ENCODE results near the gene TTC8. TPM values are rescaled to one million over a fixed set of nuclear protein-coding genes. Genes with fewer than 3 reads are reported as not detected.

TTC8 gene
- total RNA-seq, 1 donor from 2014 or later, result 29.2 TPM

GRCh38 chr14:88791252-88791621 is 33.2 kb upstream of the TTC8 start:
- Mint-ChIP-seq H3K4me1 (ENCODE audit: unreplicated experiment) (peaks cover 5% of the 10 kb centered on the region), H3K4me3 (peak overlapping the region; percentile 85), H3K9me3 (no peaks in the 10 kb centered on the region), H3K36me3 (no peaks in the 10 kb centered on the region), H3K27ac (no peak overlapping the region), H3K27me3 (peaks cover 60% of the 10 kb centered on the region)
- no peak for TF ChIP-seq CTCF (conservative IDR thresholded peaks at IDR 0.05)
- DNase-seq (ENCODE audit: extremely low spot score, unreplicated experiment), result no peak

- H3K36me3 Mint-ChIP-seq, result no peaks in the 10 kb centered on the region
- peaks cover 57% of the 10 kb centered on the region for H3K27me3 Mint-ChIP-seq
- peaks cover 5% of the 10 kb centered on the region for H3K4me1 Mint-ChIP-seq (ENCODE audit: unreplicated experiment)
- H3K9me3 Mint-ChIP-seq, result no peaks in the 10 kb centered on the region
- H3K4me3 Mint-ChIP-seq, result peak overlapping the region; percentile 85
- H3K27ac Mint-ChIP-seq, result peak overlapping the region; percentile 55
- peak; percentile 68 for DNase-seq (ENCODE audit: extremely low spot score, unreplicated experiment)
- no peak for TF ChIP-seq CTCF (conservative IDR thresholded peaks at IDR 0.05)
These were observed 32.6 kb upstream of the TTC8 start for GRCh38 chr14:88791629-88792472.

GRCh38 chr14:88792473-88793258 is 31.8 kb upstream of the TTC8 start, which contains the start of gene EML5:
TSS of gene EML5 (minus strand) at chr14:88792953. CDS start at chr14:88792503, 450 bp downstream.
- no peaks in the 10 kb centered on the region for H3K36me3 Mint-ChIP-seq
- TF ChIP-seq CTCF (conservative IDR thresholded peaks at IDR 0.05), result peak; percentile 72
- no peaks in the 10 kb centered on the region for H3K9me3 Mint-ChIP-seq
- peaks cover 5% of the 10 kb centered on the region for H3K4me1 Mint-ChIP-seq (ENCODE audit: unreplicated experiment)
- H3K4me3 Mint-ChIP-seq, result peak within 1 kb of the TSS; percentile 85
- DNase-seq (ENCODE audit: extremely low spot score, unreplicated experiment), result peak; percentile 88
- H3K27me3 Mint-ChIP-seq, result peaks cover 55% of the 10 kb centered on the region
- H3K27ac Mint-ChIP-seq, result peak within 1 kb of the TSS; percentile 55

GRCh38 chr14:88793259-88793625 is 31.2 kb upstream of the TTC8 start:
- H3K4me1 Mint-ChIP-seq (ENCODE audit: unreplicated experiment), result peaks cover 5% of the 10 kb centered on the region
- H3K27me3 Mint-ChIP-seq, result peaks cover 55% of the 10 kb centered on the region
- H3K4me3 Mint-ChIP-seq, result peak overlapping the region; percentile 85
- H3K36me3 Mint-ChIP-seq, result no peaks in the 10 kb centered on the region
- no peak for DNase-seq (ENCODE audit: extremely low spot score, unreplicated experiment)
- no peak overlapping the region for H3K27ac Mint-ChIP-seq
- no peaks in the 10 kb centered on the region for H3K9me3 Mint-ChIP-seq
- TF ChIP-seq CTCF (conservative IDR thresholded peaks at IDR 0.05), result peak; percentile 25

GRCh38 chr14:88798156-88798555 is 26.3 kb upstream of the TTC8 start:
- no peak for TF ChIP-seq CTCF (conservative IDR thresholded peaks at IDR 0.05)
- DNase-seq (ENCODE audit: extremely low spot score, unreplicated experiment), result no peak
- Mint-ChIP-seq H3K27ac (no peak overlapping the region), H3K4me1 (ENCODE audit: unreplicated experiment) (no peaks in the 10 kb centered on the region), H3K27me3 (peaks cover 32% of the 10 kb centered on the region), H3K36me3 (no peaks in the 10 kb centered on the region), H3K9me3 (no peaks in the 10 kb centered on the region), H3K4me3 (no peak overlapping the region)
